Right atrium auricular region (tissue), 2 donors: Measurements from ENCODE around the gene GEMIN8. TPM values are rescaled to one million over a fixed set of nuclear protein-coding genes. Genes with fewer than 3 reads are reported as not detected.

Experiments
- DNase-seq: peaks from one replicate; pipeline ENCODE4 v3.0.0-alpha.2; 2019; ENCODE audit warnings: low spot score
- H3K27ac ChIP-seq, 2 donors: fragments of 200-600 bp; sonication (generic); 1 replicate in 1 of 2; 2 replicates in 1 of 2; pipeline ENCODE4 v1.5.1; 2016 to 2019
- H3K27me3 ChIP-seq, 2 donors: fragments of 200-600 bp; sonication (generic); one replicate each; pipeline versions ENCODE4 v1.5.1 to v1.6.0; 2017 to 2019
- H3K36me3 ChIP-seq: fragments of 200-600 bp; sonication (generic); one replicate; pipeline ENCODE4 v1.5.1; 2016
- H3K4me1 ChIP-seq, 2 donors: fragments of 200-600 bp; sonication (generic); one replicate each; pipeline versions ENCODE4 v1.5.1 to v1.6.0; 2017 to 2019
- H3K4me3 ChIP-seq, 2 donors: fragments of 200-600 bp; sonication (generic); 1 replicate in 1 of 2; 2 replicates in 1 of 2; pipeline ENCODE4 v1.5.1; 2017 to 2019; ENCODE audit warnings: mild to moderate bottlenecking in 1 of 2, moderate library complexity in 1 of 2
- H3K9me3 ChIP-seq, 2 donors: fragments of 200-600 bp; sonication (generic); one replicate each; pipeline ENCODE4 v1.5.1; 2019
- total RNA-seq, 2 donors: library from RNA; depleted of rRNA; stranded (reverse); fragments of >200 nt; gene quantifications; one replicate each; pipeline ENCODE4 v1.1.0, GENCODE V29; 2016
- TF ChIP-seq, protein P1 (sequence below), 2 donors: fragments of 200-600 bp; sonication (generic); IDR thresholded peaks; one replicate each; pipeline ENCODE4 v1.5.1; 2019; ENCODE audit warnings: antibody characterized with exemption in 2 of 2

The GEMIN8 gene
- total RNA-seq, 2 donors from 2014 or later = 7.6 to 12.8 TPM

GRCh38 chrX:13985697-13986435, 43.8 kb downstream of the GEMIN8 start:
- TF ChIP-seq, protein P1, sequence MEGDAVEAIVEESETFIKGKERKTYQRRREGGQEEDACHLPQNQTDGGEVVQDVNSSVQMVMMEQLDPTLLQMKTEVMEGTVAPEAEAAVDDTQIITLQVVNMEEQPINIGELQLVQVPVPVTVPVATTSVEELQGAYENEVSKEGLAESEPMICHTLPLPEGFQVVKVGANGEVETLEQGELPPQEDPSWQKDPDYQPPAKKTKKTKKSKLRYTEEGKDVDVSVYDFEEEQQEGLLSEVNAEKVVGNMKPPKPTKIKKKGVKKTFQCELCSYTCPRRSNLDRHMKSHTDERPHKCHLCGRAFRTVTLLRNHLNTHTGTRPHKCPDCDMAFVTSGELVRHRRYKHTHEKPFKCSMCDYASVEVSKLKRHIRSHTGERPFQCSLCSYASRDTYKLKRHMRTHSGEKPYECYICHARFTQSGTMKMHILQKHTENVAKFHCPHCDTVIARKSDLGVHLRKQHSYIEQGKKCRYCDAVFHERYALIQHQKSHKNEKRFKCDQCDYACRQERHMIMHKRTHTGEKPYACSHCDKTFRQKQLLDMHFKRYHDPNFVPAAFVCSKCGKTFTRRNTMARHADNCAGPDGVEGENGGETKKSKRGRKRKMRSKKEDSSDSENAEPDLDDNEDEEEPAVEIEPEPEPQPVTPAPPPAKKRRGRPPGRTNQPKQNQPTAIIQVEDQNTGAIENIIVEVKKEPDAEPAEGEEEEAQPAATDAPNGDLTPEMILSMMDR (IDR thresholded peaks at IDR 0.05) = no peak
- Histone ChIP-seq H3K4me1 (no peaks in the 10 kb centered on the region), H3K4me3 (no peak overlapping the region), H3K27ac (no peak overlapping the region), H3K9me3 (peaks cover 3 to 14% of the 10 kb centered on the region in 2 donors), H3K27me3 (no peaks in the 10 kb centered on the region), H3K36me3 (no peaks in the 10 kb centered on the region)
- DNase-seq = no peak

- H3K4me3 ChIP-seq = no peak overlapping the region
- no peaks in the 10 kb centered on the region for H3K4me1 ChIP-seq
- no peaks in the 10 kb centered on the region for H3K27me3 ChIP-seq
- H3K27ac ChIP-seq = no peak overlapping the region
- peaks cover 3 to 14% of the 10 kb centered on the region in 2 donors for H3K9me3 ChIP-seq
- H3K36me3 ChIP-seq = no peaks in the 10 kb centered on the region
- DNase-seq = no peak
- TF ChIP-seq, protein P1 (IDR thresholded peaks at IDR 0.05) = no peak
These were observed 46.0 kb downstream of the GEMIN8 start for GRCh38 chrX:13983734-13984133.

DNA sequence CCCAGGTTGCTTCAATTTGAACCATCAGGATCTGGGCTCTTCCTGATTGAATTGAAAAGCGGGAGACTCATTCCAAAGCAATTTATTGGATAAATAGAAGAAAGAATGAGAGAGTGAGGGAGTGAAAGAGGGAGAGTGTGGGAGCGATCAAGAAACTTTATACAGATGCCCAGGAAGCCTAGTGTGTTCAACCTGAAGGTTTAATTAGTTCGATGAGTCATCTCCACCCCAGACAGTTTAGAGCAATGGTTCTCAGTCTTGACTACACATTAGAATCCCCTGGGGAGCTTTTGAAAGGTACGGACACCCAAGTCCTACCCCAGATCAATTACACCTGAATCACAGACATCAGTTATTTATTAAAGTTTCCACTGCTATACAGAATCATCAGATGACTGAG, 61.5 kb downstream of the GEMIN8 start:
- no peak for DNase-seq
- no peaks in the 10 kb centered on the region for H3K27me3 ChIP-seq
- TF ChIP-seq, protein P1 (IDR thresholded peaks at IDR 0.05) = no peak
- no peak overlapping the region for H3K4me3 ChIP-seq
- H3K4me1 ChIP-seq = no peaks in the 10 kb centered on the region
- no peaks in the 10 kb centered on the region for H3K36me3 ChIP-seq
- H3K27ac ChIP-seq = no peak overlapping the region
- H3K9me3 ChIP-seq = no peaks in the 10 kb centered on the region

GRCh38 chrX:13967636-13968035, 62.1 kb downstream of the GEMIN8 start:
- no peak for DNase-seq
- TF ChIP-seq, protein P1 (IDR thresholded peaks at IDR 0.05) = no peak
- H3K27me3 ChIP-seq = no peaks in the 10 kb centered on the region
- no peaks in the 10 kb centered on the region for H3K9me3 ChIP-seq
- no peaks in the 10 kb centered on the region for H3K36me3 ChIP-seq
- no peak overlapping the region for H3K27ac ChIP-seq
- H3K4me3 ChIP-seq = no peak overlapping the region
- no peaks in the 10 kb centered on the region for H3K4me1 ChIP-seq

DNA sequence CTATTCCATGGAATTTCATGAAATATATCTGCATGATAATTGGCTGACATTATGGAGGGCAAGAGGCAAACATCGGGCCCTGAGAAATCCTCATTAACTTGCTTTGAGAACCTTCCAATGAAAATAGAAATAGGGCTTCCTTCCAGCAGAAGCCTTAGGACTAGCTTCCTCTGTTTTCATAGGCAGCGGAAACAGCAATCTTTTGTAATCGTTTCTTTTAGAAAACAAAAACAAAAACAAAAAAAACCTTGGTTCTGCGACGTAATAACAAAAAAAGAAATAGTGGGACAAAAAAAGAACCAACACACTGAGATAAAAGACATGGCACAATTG, 62.9 kb downstream of the GEMIN8 start:
- no peaks in the 10 kb centered on the region for H3K27me3 ChIP-seq
- DNase-seq = no peak
- no peaks in the 10 kb centered on the region for H3K9me3 ChIP-seq
- no peak overlapping the region for H3K27ac ChIP-seq
- no peaks in the 10 kb centered on the region for H3K4me1 ChIP-seq
- no peaks in the 10 kb centered on the region for H3K36me3 ChIP-seq
- TF ChIP-seq, protein P1 (IDR thresholded peaks at IDR 0.05) = no peak
- H3K4me3 ChIP-seq = no peak overlapping the region
